ENCODE results near the gene NDFIP1. TPM values are rescaled to one million over a fixed set of nuclear protein-coding genes. Genes with fewer than 3 reads are reported as not detected.

Gene NDFIP1
- total and polyA plus RNA-seq, 2 of the 13 experiments (the other 11 are each of a cell fraction or from before 2014, with no cell fraction given), result 12.4 to 15.7 TPM

- H3K27me3 ChIP-seq (ENCODE audit: control insufficient read depth in 1 of 2, insufficient read depth in 2 of 2, low read length in 2 of 2), result no peaks in the 10 kb centered on the region
- in situ Hi-C loops (cut with HindIII; ENCODE audit: extremely low pct_ligation_motif_present, low pct_unique_long_range_greater_than_20kb), result no loop called here
- ChIA-PET CTCF (ENCODE audit: low intra/inter-chr PET ratio, low total read pairs) (no interaction called here), POLR2A (no interaction called here)
- DNase-seq (ENCODE audit: low spot score), result no peak
- H3K36me3 ChIP-seq (replicated peaks in 1 of 2; ENCODE audit: control insufficient read depth in 1 of 2, insufficient read depth in 2 of 2, low read length in 2 of 2), result no peaks in the 10 kb centered on the region
- no peaks in the 10 kb centered on the region for H3K9me3 ChIP-seq (ENCODE audit: low read length)
- intact Hi-C loops (cut with micrococcal nuclease; ENCODE audit: unreplicated experiment), result no loop called here
- BruUV-seq (replicated peaks), result no TSS peak
- no peak overlapping the region for H2AFZ ChIP-seq (ENCODE audit: low read length)
- FAIRE-seq, result no peak
- no peak overlapping the region for H3K27ac ChIP-seq (ENCODE audit: extremely low read length, insufficient read depth, low read length)
- H3K4me2 ChIP-seq (ENCODE audit: low read depth, low read length), result no peak overlapping the region
- H3K9ac ChIP-seq (ENCODE audit: insufficient read depth, low read depth, low read length), result no peak overlapping the region
- ATAC-seq, result no peak
- H3K4me3 ChIP-seq (replicated peaks in 1 of 3; ENCODE audit: insufficient read depth in 1 of 3, low read depth in 2 of 3, low read length in 3 of 3), result no peak overlapping the region
- H4K20me1 ChIP-seq (ENCODE audit: insufficient read depth, low read length), result no peaks in the 10 kb centered on the region
- H3K79me2 ChIP-seq (ENCODE audit: insufficient read depth, low read length), result no peaks in the 10 kb centered on the region
- peaks cover 69% of the 10 kb centered on the region for H3K4me1 ChIP-seq (ENCODE audit: insufficient read depth, low read length)
- WGBS (ENCODE audit: low lambda C conversion rate), result 66% methylated on average over 5 of the region's 5 CpGs
- no peak for TF ChIP-seq ZNF468 (CRISPR knock-in tag; IDR thresholded peaks at IDR 0.05)
- TF ChIP-seq ATF7-NPFF (CRISPR knock-in tag; IDR thresholded peaks at IDR 0.05; ENCODE audit: low read depth), result no peak
- no peak for TF ChIP-seq NFATC3 (CRISPR knock-in tag; IDR thresholded peaks at IDR 0.05)
- TF ChIP-seq ZNF891 (CRISPR knock-in tag; IDR thresholded peaks at IDR 0.05), result no peak
- TF ChIP-seq SUZ12 (IDR thresholded peaks at IDR 0.05; ENCODE audit: low read depth, low read length), result no peak
- TF ChIP-seq HES4 (CRISPR knock-in tag; IDR thresholded peaks at IDR 0.05; ENCODE audit: borderline replicate concordance), result no peak
- no peak for TF ChIP-seq FOXP1 (IDR thresholded peaks at IDR 0.05)
- no peak for TF ChIP-seq FOXP1 (CRISPR knock-in tag; IDR thresholded peaks at IDR 0.05)
- TF ChIP-seq KDM4B (CRISPR knock-in tag; IDR thresholded peaks at IDR 0.05), result no peak
- TF ChIP-seq KDM5A (IDR thresholded peaks at IDR 0.05; ENCODE audit: borderline replicate concordance, low read length), result no peak
- TF ChIP-seq PBX3 (CRISPR knock-in tag; IDR thresholded peaks at IDR 0.05; ENCODE audit: borderline replicate concordance), result no peak
These were observed 74.3 kb downstream of the NDFIP1 start for GRCh38 chr5:142182840-142183239.
